ENCODE results near the gene ABHD5.

- TF ChIP-seq CTCF (IDR thresholded peaks at IDR 0.05; ENCODE audit: control extremely low read depth in 1 of 3, insufficient read depth in 1 of 3, low read depth in 1 of 3, low read length in 3 of 3) (no peak), CHD1 (IDR thresholded peaks at IDR 0.05; ENCODE audit: low read depth, low read length) (no peak), EGR1 (IDR thresholded peaks at IDR 0.05; ENCODE audit: borderline replicate concordance, low read depth, low read length) (no peak), EP300 (IDR thresholded peaks at IDR 0.05; ENCODE audit: borderline replicate concordance in 1 of 2, low read depth in 2 of 2, low read length in 2 of 2) (no peak), JUND (IDR thresholded peaks at IDR 0.05; ENCODE audit: low read length) (no peak), SIN3A (conservative IDR thresholded peaks at IDR 0.05 in 1 of 2, IDR thresholded peaks at IDR 0.05 in 1 of 2; ENCODE audit: low read depth in 1 of 2, low read length in 2 of 2) (no peak), TAF1 (IDR thresholded peaks at IDR 0.05; ENCODE audit: low read depth, low read length) (no peak), POLR2A (IDR thresholded peaks at IDR 0.05; ENCODE audit: control extremely low read depth in 1 of 2, low read depth in 2 of 2, low read length in 2 of 2) (no peak), SP1 (IDR thresholded peaks at IDR 0.05; ENCODE audit: low read depth, low read length) (no peak), USF2 (IDR thresholded peaks at IDR 0.05; ENCODE audit: low read length) (no peak), CBX5 (IDR thresholded peaks at IDR 0.05; ENCODE audit: low read depth, low read length) (no peak)
Observed at GRCh38 chr3:43707266-43707665, 16.5 kb downstream of the ABHD5 start.
